GM18507 (cell line): ENCODE data around the gene ANKRD13D.

Source experiments
- DNase-seq: peaks from one replicate; pipeline ENCODE4 v3.0.0; 2011; ENCODE audit warnings: low read depth; ENCODE audit not compliant: insufficient read length; ENCODE audit errors: extremely low spot score
- FAIRE-seq: peaks from 2 replicates; lab custom pipeline; 2011; peaks lifted over from hg19 to GRCh38; lab: Jason Lieb, UNC

The ANKRD13D gene

DNA sequence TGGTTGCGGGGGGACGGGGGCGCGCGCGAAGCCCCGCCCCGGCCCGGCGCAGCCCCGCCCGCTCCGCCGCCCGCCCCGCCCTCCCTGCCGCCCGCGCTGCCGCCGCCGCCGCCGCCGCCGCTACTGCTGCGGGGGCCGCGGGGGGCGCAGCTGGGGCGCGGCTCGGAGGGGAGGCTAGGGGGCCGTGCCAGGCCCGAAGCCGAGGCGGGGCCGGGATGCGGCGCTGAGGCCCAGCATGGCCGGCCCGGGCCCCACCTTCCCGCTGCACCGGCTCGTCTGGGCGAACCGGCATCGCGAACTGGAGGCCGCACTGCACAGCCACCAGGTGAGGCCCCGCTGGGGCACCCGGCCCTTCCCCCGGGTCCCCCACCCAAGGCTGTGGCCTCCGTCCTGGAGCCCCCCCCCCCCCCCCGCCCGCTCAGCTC lies at the start of gene ANKRD13D:
Gene ANKRD13D, plus strand, starts transcription at position 78 of the 425 bp plus-strand sequence. Its CDS starts 158 bp downstream, at position 236.
- no peak for DNase-seq
- no peak for FAIRE-seq

DNA sequence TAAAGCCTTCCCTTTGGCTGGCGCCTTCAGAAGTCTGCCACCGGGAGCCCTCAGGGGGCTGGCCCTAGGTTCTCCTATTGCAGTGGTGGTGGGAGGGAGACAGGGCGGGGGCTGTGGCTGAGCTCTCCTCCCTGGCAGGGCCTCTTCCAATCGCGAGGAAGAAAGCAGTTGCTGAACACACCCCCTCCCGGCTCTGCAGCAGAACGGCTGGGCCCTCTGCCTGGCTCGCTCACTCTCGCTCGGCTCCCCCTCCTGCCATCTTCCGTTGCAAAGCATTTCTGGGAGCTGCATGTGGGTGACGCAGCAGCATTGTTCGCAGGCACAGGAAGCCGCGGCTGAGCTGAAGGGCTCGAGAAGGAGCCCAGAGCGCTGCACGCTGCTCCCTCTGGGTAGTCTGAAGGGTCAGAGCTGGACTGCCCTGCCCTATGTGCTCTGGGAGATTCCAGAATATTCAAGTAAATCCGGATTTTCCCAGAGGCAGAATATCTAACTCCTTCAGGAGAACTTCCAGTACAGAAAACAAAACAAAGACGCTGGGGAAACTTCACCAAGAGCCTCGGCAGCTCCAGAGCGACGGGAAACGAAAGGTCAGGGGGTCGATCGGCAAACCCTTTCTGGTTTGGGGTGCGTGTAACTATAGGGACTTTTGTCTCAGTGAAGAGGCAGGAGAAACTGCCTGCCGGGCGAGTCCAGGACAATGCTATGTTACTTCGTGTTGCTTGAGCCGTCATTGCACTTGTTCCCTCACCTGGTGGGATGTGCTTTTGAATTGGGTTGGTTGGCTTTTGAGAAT lies 49.1 kb upstream of the ANKRD13D start:
- peak; percentile 80 for DNase-seq
- FAIRE-seq = peak; percentile 96

DNA sequence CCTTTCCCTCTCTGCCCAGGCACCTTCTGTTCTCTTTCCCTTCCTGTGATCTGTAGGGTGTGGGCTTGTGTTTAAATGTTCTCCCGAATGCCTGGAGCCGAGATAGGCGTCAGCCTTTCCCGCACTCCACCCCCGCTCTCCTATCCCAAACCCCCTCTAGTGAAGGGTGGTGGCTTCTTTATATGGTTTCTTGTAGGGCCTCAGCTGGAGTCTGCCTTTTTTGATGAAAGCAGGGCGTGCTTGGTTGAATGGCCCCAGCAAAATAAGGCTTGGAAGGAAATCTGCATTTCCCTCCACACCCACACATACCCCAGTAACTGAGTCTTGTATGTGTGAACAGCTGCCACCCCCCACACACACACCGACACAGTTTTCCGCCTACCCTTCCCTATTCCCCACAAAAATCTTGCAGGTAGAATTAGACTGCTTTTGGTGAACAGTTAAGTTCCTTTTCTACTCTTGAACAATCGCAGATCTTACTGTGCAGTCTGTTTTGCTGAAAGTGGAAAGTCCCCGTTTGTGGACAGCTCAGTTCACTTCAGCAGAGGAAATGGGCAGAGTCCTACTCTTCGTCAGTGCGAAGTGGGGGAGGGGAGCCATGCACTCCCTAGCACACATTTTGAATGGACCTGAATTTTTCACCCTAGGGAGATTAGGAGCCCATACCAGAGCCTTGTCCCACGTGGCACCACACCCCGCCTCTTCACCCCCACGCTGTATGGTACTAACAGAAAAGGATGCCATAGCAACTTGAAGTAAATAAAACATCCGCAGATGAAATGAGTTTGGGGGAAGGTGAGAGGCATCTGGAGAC lies 48.3 kb upstream of the ANKRD13D start:
- DNase-seq (peak; percentile 43), FAIRE-seq (peak; percentile 91)

DNA sequence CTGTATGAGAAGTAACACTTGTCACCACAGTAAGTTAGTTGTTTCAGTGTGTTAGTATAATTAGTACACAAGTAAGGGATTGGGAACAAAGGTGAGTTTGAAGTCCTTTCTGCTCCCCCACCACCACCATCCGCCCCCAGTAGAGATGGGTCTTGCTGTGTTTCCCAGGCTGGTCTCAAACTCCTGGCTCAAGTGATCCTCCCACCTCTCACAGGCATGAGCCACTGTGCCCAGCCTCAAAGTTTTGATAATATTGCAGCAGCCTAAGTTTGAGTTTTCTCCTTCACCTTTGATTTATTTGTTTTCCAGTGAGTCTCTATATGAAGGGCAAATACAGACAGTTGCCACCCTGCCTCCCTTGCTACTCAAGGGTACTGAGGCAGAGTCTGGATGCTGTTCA lies 46.6 kb upstream of the ANKRD13D start:
- FAIRE-seq = no peak
- no peak for DNase-seq

DNA sequence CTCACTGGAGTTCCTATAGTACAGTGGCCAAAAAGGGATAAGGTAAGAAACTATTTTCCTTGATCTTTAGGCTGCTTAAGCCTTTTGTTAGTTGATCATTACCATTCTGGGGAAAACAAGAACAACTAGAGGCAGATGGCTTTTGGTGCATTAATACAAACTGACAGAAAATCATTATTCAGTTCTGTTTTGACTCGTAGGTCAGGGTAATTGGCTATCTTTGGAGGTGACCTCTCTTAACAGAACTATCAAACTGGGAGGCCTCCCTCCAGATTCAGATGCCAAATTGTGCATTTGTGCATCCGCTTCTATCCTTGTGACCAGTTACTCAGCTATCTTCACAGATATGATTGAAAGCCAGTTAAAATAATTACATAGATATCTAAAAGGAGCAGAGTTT lies 46.1 kb upstream of the ANKRD13D start:
- no peak for FAIRE-seq
- DNase-seq = no peak

DNA sequence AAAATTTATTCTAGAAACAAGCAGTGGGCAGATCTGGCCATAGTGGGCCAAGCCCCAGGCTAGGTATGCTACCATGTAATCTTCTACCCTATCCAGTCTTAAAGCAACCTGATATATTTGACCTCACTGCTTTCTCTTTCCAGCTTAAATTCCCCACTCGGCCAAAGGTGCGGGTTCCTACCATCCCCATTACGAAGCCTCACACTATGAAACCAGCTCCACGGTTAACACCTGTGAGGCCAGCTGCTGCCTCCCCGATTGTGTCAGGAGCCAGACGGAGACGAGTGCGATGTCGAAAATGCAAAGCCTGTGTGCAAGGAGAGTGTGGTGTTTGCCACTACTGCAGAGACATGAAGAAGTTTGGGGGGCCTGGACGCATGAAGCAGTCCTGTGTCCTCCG lies 44.1 kb upstream of the ANKRD13D start:
- no peak for FAIRE-seq
- no peak for DNase-seq

DNA sequence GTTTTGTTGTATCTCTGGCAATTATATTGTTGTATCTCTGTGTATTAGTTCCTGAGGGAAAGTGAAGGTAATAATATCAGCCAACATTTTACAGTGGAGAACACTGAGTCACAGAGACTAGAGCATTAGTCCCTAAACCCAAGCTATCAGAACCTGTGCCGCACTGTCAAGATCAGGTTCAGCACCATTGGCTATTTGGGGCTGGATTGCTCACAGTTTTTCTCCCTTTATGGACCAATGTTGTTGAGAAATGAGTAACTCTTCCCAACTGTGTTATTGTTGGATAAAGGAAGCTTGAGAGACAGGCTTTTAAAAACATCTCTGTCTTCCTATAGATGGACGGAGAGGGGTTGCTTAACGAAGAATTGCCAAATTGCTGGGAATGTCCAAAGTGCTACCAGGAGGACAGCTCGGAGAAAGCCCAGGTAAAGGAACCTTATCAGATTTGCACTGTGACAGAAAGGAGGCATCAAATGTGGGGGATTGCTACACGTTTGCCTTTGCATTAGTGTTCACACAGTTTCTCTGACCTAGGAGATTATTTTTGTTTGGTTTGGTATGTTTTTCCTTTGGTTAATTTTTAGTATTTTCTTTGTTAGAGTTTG lies 41.1 kb upstream of the ANKRD13D start:
- FAIRE-seq (no peak), DNase-seq (no peak)

DNA sequence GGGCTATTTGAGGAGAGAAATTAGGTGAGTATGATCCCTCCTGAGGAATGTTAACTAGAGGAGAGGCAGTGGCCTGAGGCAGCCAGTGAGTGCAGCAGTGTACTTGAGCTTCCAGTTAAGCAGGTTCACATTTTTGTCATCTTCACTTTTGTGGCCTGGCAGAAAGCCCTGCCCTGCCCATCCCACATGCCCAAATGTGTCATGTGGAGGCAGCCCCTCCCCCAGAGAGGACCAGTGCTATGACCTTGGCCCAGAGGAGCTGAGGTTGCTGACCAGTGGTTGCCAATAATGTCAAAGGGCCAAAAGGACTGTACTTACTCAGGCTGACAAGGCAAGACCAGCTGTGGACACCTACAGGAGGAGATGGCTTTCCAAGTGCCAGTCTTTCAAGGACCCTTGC lies 40.5 kb upstream of the ANKRD13D start:
- FAIRE-seq = no peak
- no peak for DNase-seq

DNA sequence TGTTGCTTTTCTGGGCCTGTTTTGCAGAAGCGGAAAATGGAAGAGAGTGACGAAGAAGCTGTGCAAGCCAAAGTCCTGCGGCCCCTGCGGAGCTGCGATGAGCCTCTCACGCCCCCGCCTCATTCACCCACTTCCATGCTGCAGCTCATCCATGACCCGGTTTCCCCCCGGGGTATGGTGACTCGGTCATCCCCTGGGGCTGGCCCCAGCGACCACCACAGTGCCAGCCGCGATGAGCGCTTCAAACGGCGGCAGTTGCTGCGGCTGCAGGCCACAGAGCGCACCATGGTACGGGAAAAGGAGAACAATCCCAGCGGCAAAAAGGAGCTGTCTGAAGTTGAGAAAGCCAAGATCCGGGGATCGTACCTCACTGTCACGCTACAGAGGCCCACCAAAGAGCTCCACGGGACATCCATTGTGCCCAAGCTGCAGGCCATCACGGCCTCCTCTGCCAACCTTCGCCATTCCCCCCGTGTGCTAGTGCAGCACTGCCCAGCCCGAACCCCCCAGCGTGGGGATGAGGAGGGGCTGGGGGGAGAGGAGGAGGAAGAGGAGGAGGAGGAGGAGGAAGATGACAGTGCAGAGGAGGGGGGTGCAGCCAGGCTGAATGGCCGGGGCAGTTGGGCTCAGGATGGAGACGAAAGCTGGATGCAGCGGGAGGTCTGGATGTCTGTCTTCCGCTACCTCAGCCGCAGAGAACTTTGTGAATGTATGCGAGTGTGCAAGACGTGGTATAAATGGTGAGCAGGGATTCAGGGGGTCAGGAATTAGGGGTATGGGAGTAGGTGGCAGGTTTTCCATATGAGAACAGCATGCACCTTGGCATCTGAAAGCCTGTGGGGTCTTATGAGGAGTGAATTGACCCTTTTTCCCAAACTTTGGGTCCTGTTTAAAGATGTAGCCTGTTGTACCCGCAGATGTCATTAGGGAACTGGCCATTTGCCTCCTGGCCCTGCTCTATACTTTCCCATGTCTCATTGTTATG lies 38.8 kb upstream of the ANKRD13D start:
- FAIRE-seq (no peak), DNase-seq (no peak)

DNA sequence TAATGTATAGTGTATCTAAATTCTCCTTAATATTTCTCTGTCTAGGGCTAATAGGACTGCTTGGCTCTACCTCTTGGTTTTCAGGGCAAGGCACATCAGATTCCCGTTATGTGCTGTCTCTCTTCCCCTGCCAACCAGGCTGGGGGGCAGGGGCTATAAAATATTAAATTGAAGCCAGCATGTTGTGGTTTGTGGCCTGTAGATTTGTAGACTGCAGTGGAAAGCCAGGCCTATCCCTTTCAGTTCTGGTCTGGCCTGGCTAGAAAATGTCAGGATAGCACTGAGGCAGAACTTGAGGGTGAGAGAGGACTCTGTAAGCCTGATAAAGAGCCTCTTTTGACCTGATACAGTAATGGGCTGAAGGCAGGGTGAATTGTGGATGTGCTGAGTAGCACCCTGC lies 37.3 kb upstream of the ANKRD13D start:
- no peak for DNase-seq
- no peak for FAIRE-seq

DNA sequence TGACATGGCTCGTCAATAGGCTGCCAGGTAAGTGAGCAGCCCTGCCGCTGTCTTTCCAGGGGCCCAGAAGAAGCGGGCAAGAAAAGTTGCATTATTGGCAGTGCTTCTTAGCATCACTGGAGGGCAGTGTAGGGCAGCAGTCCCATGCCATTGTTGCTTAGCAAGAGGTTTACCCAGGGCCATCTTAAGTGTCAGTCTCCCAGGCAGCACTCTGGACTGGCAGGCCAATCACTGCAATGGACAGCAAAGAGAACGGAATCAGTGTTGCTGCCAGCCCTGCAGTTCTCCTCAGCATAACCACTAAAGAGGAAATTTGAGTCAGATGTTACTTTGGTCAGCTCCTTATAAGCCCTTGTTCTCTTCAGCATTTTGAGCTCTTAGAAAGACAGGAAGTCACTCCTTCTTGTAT lies 36.3 kb upstream of the ANKRD13D start:
- no peak for DNase-seq
- FAIRE-seq = no peak

DNA sequence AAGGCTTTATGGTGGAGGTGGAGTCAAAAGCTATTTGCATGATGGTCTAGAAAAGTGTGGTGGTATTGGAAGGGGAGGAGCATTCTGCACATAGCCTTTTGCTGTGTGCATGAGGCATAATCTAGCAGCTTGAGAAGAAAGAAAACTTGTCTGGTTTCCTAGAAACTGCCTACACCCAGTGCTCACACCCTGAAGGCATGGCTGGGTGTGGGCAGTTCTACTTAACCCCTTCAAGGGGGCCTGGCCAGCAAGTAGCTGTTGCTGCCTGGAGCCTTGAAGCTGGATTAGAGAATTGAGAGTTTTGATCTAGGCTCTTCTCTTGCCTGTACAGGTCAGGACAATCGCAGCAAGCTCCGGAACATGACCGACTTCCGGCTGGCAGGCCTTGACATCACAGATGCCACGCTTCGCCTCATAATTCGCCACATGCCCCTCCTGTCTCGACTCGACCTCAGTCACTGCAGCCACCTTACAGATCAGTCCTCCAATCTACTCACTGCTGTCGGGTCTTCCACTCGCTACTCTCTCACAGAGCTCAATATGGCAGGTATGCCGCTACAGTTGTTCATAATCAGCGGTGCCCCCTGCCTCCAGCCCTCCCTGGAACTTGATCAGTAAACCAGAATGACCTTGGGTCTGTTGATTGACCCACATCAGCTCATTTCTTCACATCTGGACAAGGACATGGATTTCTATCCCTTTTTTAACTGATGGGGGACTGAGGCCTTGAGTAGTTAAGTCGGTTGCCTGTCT lies 35.1 kb upstream of the ANKRD13D start:
- no peak for FAIRE-seq
- DNase-seq = no peak

DNA sequence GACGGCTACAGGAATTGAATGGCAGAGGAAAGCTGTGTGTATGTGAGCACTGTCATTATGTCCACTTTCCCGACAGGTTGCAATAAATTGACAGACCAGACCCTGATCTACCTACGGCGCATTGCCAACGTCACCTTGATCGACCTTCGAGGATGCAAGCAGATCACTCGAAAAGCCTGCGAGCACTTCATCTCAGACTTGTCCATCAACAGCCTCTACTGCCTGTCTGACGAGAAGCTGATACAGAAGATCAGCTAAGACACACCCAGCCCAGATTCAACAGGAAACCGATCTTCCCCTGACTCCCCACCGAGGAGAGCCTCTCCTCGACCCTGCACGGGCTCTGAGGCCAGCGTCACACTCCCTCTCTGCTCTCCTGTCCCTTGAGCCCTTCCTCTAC lies 34.3 kb upstream of the ANKRD13D start:
- DNase-seq (no peak), FAIRE-seq (no peak)

DNA sequence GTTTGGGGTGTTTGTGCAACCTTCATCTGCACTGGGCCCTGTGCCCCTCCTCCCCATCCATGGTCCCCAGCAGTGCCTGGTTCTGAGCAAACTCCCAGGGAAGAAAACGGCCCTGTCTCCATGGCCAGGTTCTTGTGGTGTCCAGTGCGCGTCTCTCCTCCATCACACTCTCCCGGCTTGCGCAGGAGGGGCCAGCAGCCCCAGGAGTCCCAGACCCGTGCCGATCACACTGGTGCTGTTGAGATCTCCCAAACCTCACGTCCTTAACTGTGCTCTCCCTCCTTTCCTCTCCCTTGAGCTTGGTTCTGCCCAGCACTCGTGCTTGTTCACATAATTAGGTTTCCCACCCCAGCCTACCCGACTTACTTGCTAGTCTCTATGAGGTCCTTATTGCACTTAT lies 33.8 kb upstream of the ANKRD13D start:
- DNase-seq = no peak
- FAIRE-seq = no peak

DNA sequence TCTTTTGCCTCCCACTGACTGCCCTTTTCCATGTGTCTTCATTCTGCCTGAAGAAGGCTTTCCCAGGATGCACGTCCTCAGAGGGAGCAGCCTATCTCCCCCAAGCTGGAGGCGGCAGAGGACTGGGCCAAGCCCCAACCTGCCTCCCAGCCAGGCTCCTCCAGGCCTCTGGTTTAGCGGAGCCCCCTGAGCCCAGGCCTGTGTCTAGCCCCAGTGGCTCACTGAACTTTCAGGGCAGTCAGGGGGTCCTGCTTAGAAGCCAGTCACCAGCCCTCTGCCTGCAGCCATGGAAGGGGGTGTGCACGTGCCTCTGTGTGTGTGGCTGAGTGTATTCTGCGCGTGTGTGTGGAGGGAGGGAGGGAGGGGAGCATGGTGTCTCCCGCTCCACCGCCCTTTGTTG lies 33.2 kb upstream of the ANKRD13D start:
- DNase-seq = no peak
- no peak for FAIRE-seq

DNA sequence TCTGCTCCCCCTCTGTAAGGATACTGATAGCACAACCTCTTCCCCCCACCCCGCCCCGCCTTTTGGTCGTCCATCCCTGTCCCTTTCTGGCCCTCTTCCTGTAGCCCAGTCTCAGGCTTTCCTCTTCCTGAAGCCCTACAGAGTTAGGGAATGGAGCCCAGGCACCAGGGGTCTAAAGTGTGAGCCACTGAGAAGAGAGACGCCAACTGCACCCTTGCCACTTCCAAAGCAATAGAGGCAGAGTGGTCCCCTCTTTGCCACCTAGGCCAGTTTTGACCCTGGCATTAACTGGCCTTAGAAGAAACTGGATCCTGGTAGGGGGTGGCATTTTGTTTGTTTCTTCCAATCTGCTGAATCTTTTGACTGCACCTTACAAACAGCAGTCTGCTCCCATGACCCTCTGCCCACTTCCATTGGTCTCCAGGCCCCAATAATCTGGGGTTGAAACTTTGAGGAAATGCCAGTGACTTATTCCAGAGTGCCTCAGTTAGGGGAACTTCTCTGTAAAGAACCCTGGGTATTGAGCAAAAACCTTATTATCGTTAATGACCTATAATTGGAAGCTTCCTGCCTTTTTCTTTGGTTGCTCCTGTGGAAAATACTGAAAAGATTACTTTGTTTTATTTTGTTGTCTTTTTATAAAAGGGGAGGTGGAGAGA lies 32.5 kb upstream of the ANKRD13D start:
- FAIRE-seq = no peak

DNA sequence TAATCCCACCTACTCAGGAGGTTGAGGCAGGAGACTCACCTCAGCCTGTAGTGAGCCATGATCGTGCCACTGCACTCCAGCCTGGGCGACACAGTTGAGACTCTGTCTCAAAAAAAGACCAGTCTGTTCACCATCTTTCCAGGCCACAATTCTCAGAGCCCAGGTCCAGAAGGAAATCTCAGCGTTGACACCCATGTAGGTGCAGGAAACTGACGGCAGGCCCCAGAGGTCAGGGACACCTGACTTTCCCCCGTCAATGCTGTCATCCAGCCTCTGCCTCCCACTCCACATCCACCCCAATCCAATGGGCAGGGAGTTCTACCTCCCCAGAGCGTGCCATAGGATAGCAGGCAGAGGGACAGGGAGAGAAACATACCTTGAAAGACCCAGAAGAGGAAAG lies 28.7 kb upstream of the ANKRD13D start:
- FAIRE-seq (no peak), DNase-seq (no peak)

More for the DNA sequence above, 32.5 kb upstream of the ANKRD13D start:
- no peak for DNase-seq
